ENCODE measurements around the gene NPFFR2.

- TF ChIP-seq CTCF (IDR thresholded peaks at IDR 0.05 in 4 of 5, conservative IDR thresholded peaks at IDR 0.05 in 1 of 5) (no peak), POLR2A (IDR thresholded peaks at IDR 0.05) (no peak)
Observed at GRCh38 chr4:72119946-72120345, 88.1 kb downstream of the NPFFR2 start.
